IPS DF 6.9 (cell line): ENCODE results near the gene SRPX2.

ENCODE experiments used
- DNase-seq: peaks from one replicate; pipeline ENCODE4 v3.0.0-alpha.2; 2013; ENCODE audit warnings: low read depth, low spot score
- H3K27ac ChIP-seq: one replicate; pipeline ENCODE4 v1.5.1; 2013; ENCODE audit warnings: low read length, control low read depth
- H3K27me3 ChIP-seq: 2 replicates; pipeline ENCODE4 v1.6.1; 2013; ENCODE audit warnings: mild to moderate bottlenecking, low read length; ENCODE audit not compliant: control insufficient read depth, insufficient read depth
- H3K36me3 ChIP-seq: 2 replicates; pipeline ENCODE4 v1.6.1; 2013; ENCODE audit warnings: low read length; ENCODE audit not compliant: control insufficient read depth, insufficient read depth
- H3K4me1 ChIP-seq: 2 replicates; pipeline ENCODE4 v1.6.1; 2013; ENCODE audit warnings: low read length; ENCODE audit not compliant: control insufficient read depth, insufficient read depth
- H3K4me3 ChIP-seq: 2 replicates; pipeline ENCODE4 v1.5.1; 2013; ENCODE audit warnings: mild to moderate bottlenecking, low read length
- H3K9me3 ChIP-seq: 2 replicates; pipeline ENCODE4 v1.6.1; 2013; ENCODE audit warnings: low read length, inconsistent platforms; ENCODE audit not compliant: control insufficient read depth, insufficient read depth
- WGBS: extraction: QIAGEN DNeasy Blood & Tissue Kit; methylation state at CpG from one replicate; pipeline ENCODE4 v1.1.7; 2013; ENCODE audit warnings: mixed read lengths, missing lambda C conversion rate; ENCODE audit not compliant: insufficient read length, insufficient coverage; 5-methylcytosine and 5-hydroxymethylcytosine counted together

SRPX2 gene

DNA sequence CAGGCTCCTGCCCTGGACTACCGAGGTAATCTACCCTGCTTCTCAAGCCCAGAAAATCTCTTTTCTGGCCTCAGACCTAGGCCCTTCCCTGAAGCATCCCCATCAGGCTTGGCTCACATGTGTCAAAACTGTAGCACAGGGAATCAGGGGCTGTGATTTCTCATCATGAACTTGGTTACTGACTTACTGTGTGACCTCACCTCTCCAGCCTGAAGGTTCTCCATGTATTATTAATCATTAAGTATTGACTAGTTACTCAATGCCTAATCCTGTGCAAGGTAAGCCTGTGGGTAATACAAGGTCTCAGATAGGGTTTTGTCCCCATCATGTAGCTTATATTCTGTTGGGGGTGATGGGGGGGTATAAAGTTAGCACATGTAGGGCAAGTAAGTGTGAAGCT is 6.8 kb downstream of the SRPX2 start:
- H3K27me3 ChIP-seq: no peaks in the 10 kb centered on the region
- no peak overlapping the region for H3K4me3 ChIP-seq
- H3K9me3 ChIP-seq: no peaks in the 10 kb centered on the region
- no CpG with 5 or more reads among the region's 1 CpG for WGBS
- no peaks in the 10 kb centered on the region for H3K36me3 ChIP-seq
- H3K27ac ChIP-seq: no peak overlapping the region
- H3K4me1 ChIP-seq: peaks cover 3% of the 10 kb centered on the region; the same call in 1 of the 2 replicates
- no peak for DNase-seq

GRCh38 chrX:100652266-100652665 is 8.3 kb downstream of the SRPX2 start:
- H3K27me3 ChIP-seq: no peaks in the 10 kb centered on the region

DNA sequence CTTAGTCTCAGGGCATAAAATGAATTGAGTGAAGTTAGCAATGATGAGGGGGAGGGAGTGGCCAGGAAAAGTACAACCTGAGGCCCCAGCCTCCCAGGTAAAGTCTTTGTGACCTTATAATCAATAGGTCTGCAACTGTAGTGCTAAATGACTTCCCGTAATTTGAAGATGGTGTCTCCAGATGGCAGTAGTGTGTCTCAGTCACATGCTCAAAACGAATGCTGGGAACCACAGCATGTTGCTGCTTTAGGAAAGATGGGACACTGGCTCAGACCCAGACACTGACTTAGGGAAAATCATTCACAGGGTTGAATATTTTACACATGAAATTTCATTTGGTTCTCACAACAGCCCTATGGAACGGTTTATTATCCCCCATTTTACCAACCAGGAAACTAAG is 10.3 kb downstream of the SRPX2 start:
- H3K4me1 ChIP-seq: 0 out of 2 replicates have a peak, but pooled peaks cover 1% of the 10 kb centered on the region
- DNase-seq: no peak
- no peaks in the 10 kb centered on the region for H3K9me3 ChIP-seq
- WGBS: no CpG with 5 or more reads among the region's 3 CpGs
- H3K27ac ChIP-seq: no peak overlapping the region
- no peaks in the 10 kb centered on the region for H3K27me3 ChIP-seq
- H3K36me3 ChIP-seq: no peaks in the 10 kb centered on the region
- H3K4me3 ChIP-seq: no peak overlapping the region

More at GRCh38 chrX:100652266-100652665, 8.3 kb downstream of the SRPX2 start:
- Histone ChIP-seq H3K36me3 (no peaks in the 10 kb centered on the region), H3K27ac (no peak overlapping the region), H3K4me3 (no peak overlapping the region), H3K4me1 (peaks cover 3% of the 10 kb centered on the region; the same call in 1 of the 2 replicates), H3K9me3 (no peaks in the 10 kb centered on the region)
- DNase-seq: no peak
- WGBS: no CpG with 5 or more reads among the region's 2 CpGs

GRCh38 chrX:100658941-100659381 is 15.0 kb downstream of the SRPX2 start:
- Histone ChIP-seq H3K27ac (no peak overlapping the region), H3K4me3 (no peak overlapping the region), H3K4me1 (no peaks in the 10 kb centered on the region), H3K27me3 (no peaks in the 10 kb centered on the region), H3K9me3 (no peaks in the 10 kb centered on the region), H3K36me3 (no peaks in the 10 kb centered on the region)
- no CpG with 5 or more reads among the region's 3 CpGs for WGBS
- DNase-seq: no peak

DNA sequence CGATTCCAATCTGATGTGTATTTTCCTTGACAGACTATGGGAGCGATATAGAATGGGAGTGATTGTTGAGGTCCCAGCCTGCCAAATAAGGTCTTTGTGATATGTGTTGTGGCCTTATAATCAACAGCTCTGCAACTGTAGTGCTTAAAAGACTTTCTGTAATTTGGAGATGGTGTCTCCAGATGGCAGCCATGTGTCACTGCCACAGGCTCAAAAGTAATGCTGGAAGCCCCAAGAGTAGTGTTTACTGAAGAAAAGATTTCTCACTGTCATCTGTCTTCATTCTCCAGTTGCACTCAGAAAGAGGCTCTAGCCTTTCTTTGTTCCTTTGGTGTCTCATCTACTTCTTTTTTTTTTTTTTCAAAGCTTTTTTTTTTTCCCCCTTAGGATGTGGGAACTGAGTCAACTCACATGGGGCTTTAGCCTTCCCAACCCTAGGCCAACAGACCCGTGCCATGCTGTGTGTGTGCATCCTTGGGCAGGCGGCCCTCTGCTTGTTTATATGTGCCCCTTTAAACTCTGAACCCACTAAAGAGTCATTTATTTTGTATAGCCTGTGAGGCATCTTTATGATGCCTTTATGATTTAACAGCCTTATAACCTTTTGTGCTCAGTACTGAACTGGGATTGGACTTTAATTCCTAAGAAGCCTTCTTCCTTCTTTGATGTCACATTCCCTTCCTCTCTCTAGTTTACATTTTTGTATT is 15.6 kb downstream of the SRPX2 start:
- H3K4me1 ChIP-seq: no peaks in the 10 kb centered on the region
- no peak overlapping the region for H3K4me3 ChIP-seq
- WGBS: no CpG with 5 or more reads among the region's 4 CpGs
- DNase-seq: no peak
- no peak overlapping the region for H3K27ac ChIP-seq
- H3K36me3 ChIP-seq: no peaks in the 10 kb centered on the region
- no peaks in the 10 kb centered on the region for H3K27me3 ChIP-seq
- H3K9me3 ChIP-seq: no peaks in the 10 kb centered on the region

- Histone ChIP-seq H3K4me3 (no peak overlapping the region), H3K27ac (no peak overlapping the region), H3K36me3 (no peaks in the 10 kb centered on the region), H3K27me3 (no peaks in the 10 kb centered on the region), H3K9me3 (no peaks in the 10 kb centered on the region), H3K4me1 (no peaks in the 10 kb centered on the region)
- no CpG with 5 or more reads among the region's 13 CpGs for WGBS
- DNase-seq: no peak
Measured at GRCh38 chrX:100662170-100662569, 18.2 kb downstream of the SRPX2 start.

- H3K27me3 ChIP-seq: no peaks in the 10 kb centered on the region
- no peak for DNase-seq
- no peaks in the 10 kb centered on the region for H3K9me3 ChIP-seq
- H3K4me3 ChIP-seq: no peak overlapping the region
- H3K4me1 ChIP-seq: no peaks in the 10 kb centered on the region
- H3K36me3 ChIP-seq: no peaks in the 10 kb centered on the region
- WGBS: no CpG with 5 or more reads among the region's 4 CpGs
- no peak overlapping the region for H3K27ac ChIP-seq
Measured at GRCh38 chrX:100662796-100663195, 18.8 kb downstream of the SRPX2 start.

GRCh38 chrX:100663642-100664041 is 19.6 kb downstream of the SRPX2 start:
- Histone ChIP-seq H3K36me3 (no peaks in the 10 kb centered on the region), H3K4me1 (no peaks in the 10 kb centered on the region), H3K27ac (no peak overlapping the region), H3K27me3 (no peaks in the 10 kb centered on the region), H3K9me3 (no peaks in the 10 kb centered on the region), H3K4me3 (no peak overlapping the region)
- no CpG with 5 or more reads among the region's 2 CpGs for WGBS
- no peak for DNase-seq

DNA sequence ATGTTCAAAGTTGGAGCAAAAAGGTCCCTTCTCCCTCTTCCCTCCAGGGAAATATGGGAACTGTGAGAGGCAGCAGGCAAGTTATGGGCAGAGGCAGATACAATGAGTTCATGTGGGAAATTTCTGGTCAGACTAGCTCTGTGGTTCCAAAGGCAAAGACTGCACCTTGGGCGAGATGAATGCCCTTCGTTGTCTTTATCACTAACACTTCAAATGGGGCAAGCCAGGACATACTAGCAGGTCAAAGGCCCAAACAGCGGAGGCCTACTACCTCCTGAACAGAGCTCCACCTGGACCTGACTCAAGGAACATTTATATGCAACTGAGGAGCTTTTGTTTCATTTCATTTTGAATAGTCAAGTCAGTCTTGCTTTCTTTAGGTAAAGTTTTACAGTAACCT is 29.0 kb downstream of the SRPX2 start:
- Histone ChIP-seq H3K4me3 (no peak overlapping the region), H3K36me3 (no peaks in the 10 kb centered on the region), H3K27ac (no peak overlapping the region), H3K9me3 (no peaks in the 10 kb centered on the region), H3K27me3 (no peaks in the 10 kb centered on the region), H3K4me1 (no peaks in the 10 kb centered on the region)
- no CpG with 5 or more reads among the region's 3 CpGs for WGBS
- DNase-seq: no peak

DNA sequence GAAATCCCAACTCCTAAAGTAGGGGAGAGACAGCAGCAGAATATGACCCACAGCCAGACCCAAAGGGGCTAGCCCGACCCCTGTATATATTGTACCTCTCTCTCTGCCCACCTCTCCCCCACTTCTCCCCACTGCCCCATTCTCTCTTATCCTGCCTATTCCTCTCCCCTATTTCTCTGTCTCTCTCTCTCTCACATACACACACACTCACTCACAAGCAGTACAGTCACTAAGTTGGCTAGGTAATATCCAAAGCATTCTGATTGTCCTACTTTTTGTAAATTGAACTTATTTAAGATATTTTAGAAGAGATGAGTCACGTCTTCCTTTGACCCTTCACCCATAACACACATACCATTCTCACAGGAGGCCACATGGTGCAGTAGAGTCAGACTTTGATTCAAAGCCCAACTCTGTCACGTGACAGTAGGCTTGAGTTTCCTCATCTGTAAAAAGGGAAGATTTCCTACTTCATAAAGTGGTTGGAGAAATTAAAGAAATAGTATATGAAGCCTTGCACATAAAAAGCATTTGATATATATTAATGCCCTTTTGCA is 29.5 kb downstream of the SRPX2 start:
- no peak for DNase-seq
- H3K27me3 ChIP-seq: no peaks in the 10 kb centered on the region
- no peaks in the 10 kb centered on the region for H3K9me3 ChIP-seq
- no peaks in the 10 kb centered on the region for H3K4me1 ChIP-seq
- H3K36me3 ChIP-seq: no peaks in the 10 kb centered on the region
- no CpG with 5 or more reads among the region's 3 CpGs for WGBS
- no peak overlapping the region for H3K27ac ChIP-seq
- H3K4me3 ChIP-seq: no peak overlapping the region

DNA sequence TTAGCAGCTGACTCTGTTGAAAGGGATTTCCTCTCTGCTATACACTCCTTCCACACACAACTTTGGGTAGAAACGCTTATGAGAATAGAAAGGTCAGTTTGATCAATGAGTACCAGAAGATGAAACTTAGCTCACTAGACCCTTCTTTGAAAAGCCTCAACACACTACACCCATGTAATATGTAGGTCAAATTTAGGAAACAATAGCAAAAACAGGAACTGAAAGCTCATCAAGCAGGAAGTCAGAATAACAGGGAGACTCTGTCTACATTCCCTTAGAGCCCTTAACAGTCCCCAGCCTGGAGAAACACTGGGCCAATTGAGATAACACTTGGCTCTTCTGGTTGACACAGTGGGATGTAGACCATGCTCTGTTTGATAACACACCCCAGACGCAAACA is 30.7 kb downstream of the SRPX2 start:
- Histone ChIP-seq H3K27ac (no peak overlapping the region), H3K9me3 (no peaks in the 10 kb centered on the region), H3K4me3 (no peak overlapping the region), H3K36me3 (no peaks in the 10 kb centered on the region), H3K4me1 (no peaks in the 10 kb centered on the region), H3K27me3 (no peaks in the 10 kb centered on the region)
- DNase-seq: no peak
- no CpG with 5 or more reads among the region's 2 CpGs for WGBS
